ENCODE measurements around the gene CKM.

DNA sequence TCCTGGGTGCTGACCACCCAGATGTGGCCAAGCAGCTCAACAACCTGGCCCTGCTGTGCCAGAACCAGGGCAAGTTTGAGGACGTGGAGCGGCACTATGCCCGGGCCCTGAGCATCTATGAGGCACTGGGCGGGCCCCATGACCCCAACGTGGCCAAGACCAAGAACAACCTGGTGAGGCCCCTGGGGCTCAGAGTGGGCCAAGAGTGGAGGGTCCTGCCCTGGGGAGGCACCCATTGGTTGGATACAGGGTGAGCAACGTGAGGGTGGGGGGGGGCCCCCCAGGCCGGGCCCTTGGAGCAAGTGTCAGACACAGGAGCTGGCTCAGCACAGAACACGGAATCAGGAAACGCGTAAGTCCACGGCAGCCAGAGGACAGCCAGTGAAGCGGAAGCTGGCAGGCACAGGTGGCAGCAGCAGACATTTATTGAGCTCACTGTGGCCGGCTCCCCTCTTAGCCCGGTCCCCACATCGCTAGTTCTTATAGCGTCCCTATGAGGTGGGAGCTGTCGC, 26.8 kb upstream of the CKM start:
- TF ChIP-seq, protein P1, sequence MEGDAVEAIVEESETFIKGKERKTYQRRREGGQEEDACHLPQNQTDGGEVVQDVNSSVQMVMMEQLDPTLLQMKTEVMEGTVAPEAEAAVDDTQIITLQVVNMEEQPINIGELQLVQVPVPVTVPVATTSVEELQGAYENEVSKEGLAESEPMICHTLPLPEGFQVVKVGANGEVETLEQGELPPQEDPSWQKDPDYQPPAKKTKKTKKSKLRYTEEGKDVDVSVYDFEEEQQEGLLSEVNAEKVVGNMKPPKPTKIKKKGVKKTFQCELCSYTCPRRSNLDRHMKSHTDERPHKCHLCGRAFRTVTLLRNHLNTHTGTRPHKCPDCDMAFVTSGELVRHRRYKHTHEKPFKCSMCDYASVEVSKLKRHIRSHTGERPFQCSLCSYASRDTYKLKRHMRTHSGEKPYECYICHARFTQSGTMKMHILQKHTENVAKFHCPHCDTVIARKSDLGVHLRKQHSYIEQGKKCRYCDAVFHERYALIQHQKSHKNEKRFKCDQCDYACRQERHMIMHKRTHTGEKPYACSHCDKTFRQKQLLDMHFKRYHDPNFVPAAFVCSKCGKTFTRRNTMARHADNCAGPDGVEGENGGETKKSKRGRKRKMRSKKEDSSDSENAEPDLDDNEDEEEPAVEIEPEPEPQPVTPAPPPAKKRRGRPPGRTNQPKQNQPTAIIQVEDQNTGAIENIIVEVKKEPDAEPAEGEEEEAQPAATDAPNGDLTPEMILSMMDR (IDR thresholded peaks at IDR 0.05), result no peak
- TF ChIP-seq POLR2A (IDR thresholded peaks at IDR 0.05) (no peak), EP300 (IDR thresholded peaks at IDR 0.05) (no peak), POLR2AphosphoS5 (IDR thresholded peaks at IDR 0.05) (no peak)
